H9 (cell line): ENCODE measurements around the gene PRR13. TPM values are rescaled to one million over a fixed set of nuclear protein-coding genes. Genes with fewer than 3 reads are reported as not detected.

Source experiments
- DNase-seq: peaks from one replicate; pipeline ENCODE4 v3.0.0-alpha.2; 2017
- H2AFZ ChIP-seq: one replicate; pipeline ENCODE4 v1.6.1; 2013; ENCODE audit warnings: mild to moderate bottlenecking, low read length, control low read depth, moderate library complexity
- H2AK5ac ChIP-seq: 2 replicates; pipeline ENCODE4 v1.6.1; 2013; ENCODE audit warnings: low read length, control low read depth, mixed read lengths; ENCODE audit not compliant: insufficient read length
- H2BK120ac ChIP-seq: one replicate; pipeline ENCODE4 v1.6.1; 2013; ENCODE audit warnings: low read depth, mild to moderate bottlenecking, low read length, control low read depth, inconsistent platforms; ENCODE audit not compliant: poor library complexity, severe bottlenecking
- H2BK12ac ChIP-seq: 2 replicates; pipeline ENCODE4 v1.6.1; 2013; ENCODE audit warnings: low read length, control low read depth, mixed read lengths, low read depth; ENCODE audit not compliant: insufficient read length
- H2BK15ac ChIP-seq: 2 replicates; pipeline ENCODE4 v1.6.1; 2013; ENCODE audit warnings: low read depth, low read length, control low read depth
- H2BK20ac ChIP-seq: one replicate; pipeline ENCODE4 v1.6.1; 2013; ENCODE audit warnings: low read depth, mild to moderate bottlenecking, low read length, control low read depth, inconsistent platforms; ENCODE audit not compliant: poor library complexity, severe bottlenecking
- H2BK5ac ChIP-seq: 2 replicates; pipeline ENCODE4 v1.6.1; 2013; ENCODE audit warnings: low read length, control low read depth, mixed read lengths; ENCODE audit not compliant: insufficient read length
- H3K14ac ChIP-seq: 2 replicates; pipeline ENCODE4 v1.6.1; 2013; ENCODE audit warnings: low read length, control low read depth; ENCODE audit not compliant: insufficient read depth
- H3K18ac ChIP-seq: 2 replicates; pipeline ENCODE4 v1.6.1; 2013; ENCODE audit warnings: low read depth, mild to moderate bottlenecking, mixed read lengths, low read length, control low read depth; ENCODE audit not compliant: insufficient read length
- H3K23ac ChIP-seq: 2 replicates; pipeline ENCODE4 v1.6.1; 2013; ENCODE audit warnings: low read length, control low read depth, mixed read lengths, low read depth; ENCODE audit not compliant: insufficient read length
- H3K23me2 ChIP-seq: 2 replicates; pipeline ENCODE4 v1.6.1; 2013; ENCODE audit warnings: low read depth, mild to moderate bottlenecking, mixed read lengths, low read length, control low read depth; ENCODE audit not compliant: insufficient read length, poor library complexity, severe bottlenecking
- H3K27ac ChIP-seq: 2 replicates; pipeline ENCODE4 v1.5.1; 2013; ENCODE audit warnings: low read length, control low read depth, mixed read lengths, low read depth; ENCODE audit not compliant: insufficient read length
- H3K27me3 ChIP-seq: 2 replicates; pipeline ENCODE4 v1.6.1; 2013; ENCODE audit warnings: low read length, control low read depth, inconsistent platforms; ENCODE audit not compliant: insufficient read depth
- H3K4ac ChIP-seq: 2 replicates; pipeline ENCODE4 v1.6.1; 2013; ENCODE audit warnings: low read depth, mild to moderate bottlenecking, control low read depth, inconsistent platforms, low read length, moderate library complexity
- H3K4me1 ChIP-seq: 2 replicates; pipeline ENCODE4 v1.6.1; 2013; ENCODE audit warnings: low read length, control low read depth, inconsistent platforms; ENCODE audit not compliant: insufficient read depth
- H3K4me2 ChIP-seq: 2 replicates; pipeline ENCODE4 v1.6.1; 2013; ENCODE audit warnings: low read length, control low read depth, mixed read lengths; ENCODE audit not compliant: insufficient read length, insufficient read depth
- H3K56ac ChIP-seq: 2 replicates; pipeline ENCODE4 v1.6.1; 2013; ENCODE audit warnings: low read depth, mild to moderate bottlenecking, mixed read lengths, low read length, control low read depth; ENCODE audit not compliant: insufficient read length
- H3K79me1 ChIP-seq: 2 replicates; pipeline ENCODE4 v1.6.1; 2013; ENCODE audit warnings: low read depth, mild to moderate bottlenecking, moderate library complexity, low read length, control low read depth, inconsistent platforms; ENCODE audit not compliant: insufficient read depth, poor library complexity, severe bottlenecking
- H3K79me2 ChIP-seq: 2 replicates; pipeline ENCODE4 v1.6.1; 2013; ENCODE audit warnings: low read length, control low read depth, inconsistent platforms; ENCODE audit not compliant: insufficient read depth
- H3K9ac ChIP-seq: 2 replicates; pipeline ENCODE4 v1.6.1; 2013; ENCODE audit warnings: low read length, control low read depth, mixed read lengths; ENCODE audit not compliant: insufficient read length; ENCODE audit errors: extremely low read depth
- H3K9me3 ChIP-seq: one replicate; pipeline ENCODE4 v1.6.1; 2013; ENCODE audit warnings: low read depth, low read length, inconsistent platforms; ENCODE audit not compliant: control insufficient read depth
- H3T11ph ChIP-seq: one replicate; pipeline ENCODE4 v1.6.1; 2013; ENCODE audit warnings: mild to moderate bottlenecking, low read length, control low read depth, inconsistent platforms
- H4K20me1 ChIP-seq: one replicate; pipeline ENCODE4 v1.6.1; 2013; ENCODE audit not compliant: control insufficient read depth, insufficient read length, insufficient read depth
- H4K5ac ChIP-seq: 2 replicates; pipeline ENCODE4 v1.6.1; 2013; ENCODE audit warnings: low read depth, mild to moderate bottlenecking, mixed read lengths, low read length, control low read depth; ENCODE audit not compliant: insufficient read length
- H4K8ac ChIP-seq: replicated peaks from 2 replicates; pipeline ENCODE4 v1.6.1; 2013; ENCODE audit warnings: low read length, control low read depth, mixed read lengths, low read depth; ENCODE audit not compliant: insufficient read length
- H4K91ac ChIP-seq: 2 replicates; pipeline ENCODE4 v1.6.1; 2013; ENCODE audit warnings: low read depth, mild to moderate bottlenecking, moderate library complexity, mixed read lengths, low read length, control low read depth; ENCODE audit not compliant: insufficient read length
- H3K27ac Mint-ChIP-seq, 3 experiments: 2 replicates in 2 of 3; 3 replicates in 1 of 3; pipeline ENCODE4 v1.8.0; 2020 to 2021; ENCODE audit warnings: mixed read lengths in 3 of 3, mild to moderate bottlenecking in 1 of 3, moderate library complexity in 1 of 3
- H3K27me3 Mint-ChIP-seq: 2 replicates; pipeline ENCODE4 v1.8.0; 2021; ENCODE audit warnings: low read depth, mild to moderate bottlenecking, moderate library complexity, mixed read lengths
- H3K36me3 Mint-ChIP-seq, 3 experiments: 2 replicates in 2 of 3; 3 replicates in 1 of 3; pipeline ENCODE4 v1.8.0; 2020 to 2021; ENCODE audit warnings: low read depth in 3 of 3, mixed read lengths in 3 of 3; ENCODE audit not compliant: insufficient read depth in 1 of 3
- H3K4me1 Mint-ChIP-seq, 2 experiments: 2 replicates each; pipeline ENCODE4 v1.8.0; 2020; ENCODE audit warnings: mixed read lengths in 2 of 2
- H3K4me3 Mint-ChIP-seq, 2 experiments: 2 replicates in 1 of 2; 3 replicates in 1 of 2; pipeline ENCODE4 v1.8.0; 2020 to 2021; ENCODE audit warnings: mild to moderate bottlenecking in 2 of 2, mixed read lengths in 2 of 2, moderate library complexity in 1 of 2
- H3K9me3 Mint-ChIP-seq, 2 experiments: 2 replicates in 1 of 2; 3 replicates in 1 of 2; pipeline ENCODE4 v1.8.0; 2020; ENCODE audit warnings: mild to moderate bottlenecking in 2 of 2, mixed read lengths in 2 of 2, moderate library complexity in 1 of 2
- WGBS: extraction: QIAGEN DNeasy Blood & Tissue Kit; methylation state at CpG from one replicate; pipeline ENCODE4 v1.1.7; 2013; ENCODE audit warnings: missing lambda C conversion rate, low lambda C conversion rate, mixed read lengths; ENCODE audit not compliant: insufficient read length; ENCODE audit errors: extremely low coverage; 5-methylcytosine and 5-hydroxymethylcytosine counted together
- total RNA-seq: library from RNA; stranded (reverse); gene quantifications from 2 replicates; pipeline ENCODE4 v1.2.1, GENCODE V29; 2021
- TF ChIP-seq, protein P1 (sequence below): fragments of 200-600 bp; sonication (generic); conservative IDR thresholded peaks from 3 replicates; pipeline ENCODE4 v1.8.0; 2021; ENCODE audit warnings: antibody characterized with exemption, mild to moderate bottlenecking

PRR13 gene
- total RNA-seq, 1 experiment from 2014 or later = 147 TPM

DNA sequence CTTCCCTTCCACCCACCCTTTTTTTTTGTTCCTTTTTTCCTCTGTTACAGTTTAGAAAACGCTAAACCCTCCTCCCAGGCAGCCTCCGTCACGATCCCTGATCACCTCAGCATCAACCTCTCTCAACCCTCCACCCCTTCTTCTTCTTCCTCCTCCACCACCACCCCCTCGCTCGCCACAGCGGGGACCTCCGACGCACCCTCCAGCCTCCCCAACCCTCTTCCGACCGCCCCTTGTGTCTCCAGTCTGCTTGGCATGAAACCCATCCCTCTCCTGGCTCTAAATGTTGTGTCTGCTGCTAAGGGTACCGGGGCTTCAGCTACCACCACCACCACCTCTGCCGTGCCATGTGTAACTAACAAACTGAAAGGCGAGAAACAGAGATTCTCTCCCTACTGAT lies 33.3 kb downstream of the PRR13 start:
- Histone ChIP-seq H3K4ac (no peak overlapping the region), H3K9ac (no peak overlapping the region), H3K79me1 (peaks cover 8% of the 10 kb centered on the region), H3K9me3 (no peaks in the 10 kb centered on the region), H2BK12ac (no peak overlapping the region), H4K20me1 (no peaks in the 10 kb centered on the region), H2AFZ (no peak overlapping the region), H4K8ac (no peak overlapping the region), H3K23ac (no peak overlapping the region), H2BK5ac (no peak overlapping the region), H3K14ac (no peak overlapping the region; the same call in 1 of the 2 replicates), H3K79me2 (no peaks in the 10 kb centered on the region), H3K23me2 (no peaks in the 10 kb centered on the region), H4K5ac (no peak overlapping the region), H2BK120ac (no peak overlapping the region), H3K18ac (no peak overlapping the region), H2BK20ac (no peak overlapping the region), H3K4me2 (no peak overlapping the region), H3K56ac (no peak overlapping the region), H2AK5ac (no peak overlapping the region), H3K4me1 (no peaks in the 10 kb centered on the region), H2BK15ac (no peak overlapping the region), H3K27ac (peak overlapping the region; percentile 33), H3T11ph (no peak overlapping the region), H4K91ac (no peak overlapping the region), H3K27me3 (no peaks in the 10 kb centered on the region)
- Mint-ChIP-seq H3K9me3 (no peaks in the 10 kb centered on the region; a peak in 1 of 5 replicates), H3K4me1 (peaks cover 40 to 56% of the 10 kb centered on the region in 2 experiments), H3K36me3 (peaks cover 67 to 98% (median 90%) of the 10 kb centered on the region in 3 experiments), H3K4me3 (0 out of 5 replicates have a peak overlapping the region, but pooled peaks of 1 of the 2 experiments have one; percentile 33), H3K27me3 (no peaks in the 10 kb centered on the region; the same call in 1 of the 2 replicates), H3K27ac (peak overlapping the region; percentile 85 to 90 (median 87))
- WGBS = no CpG with 5 or more reads among the region's 13 CpGs
- no peak for DNase-seq
- TF ChIP-seq, protein P1, sequence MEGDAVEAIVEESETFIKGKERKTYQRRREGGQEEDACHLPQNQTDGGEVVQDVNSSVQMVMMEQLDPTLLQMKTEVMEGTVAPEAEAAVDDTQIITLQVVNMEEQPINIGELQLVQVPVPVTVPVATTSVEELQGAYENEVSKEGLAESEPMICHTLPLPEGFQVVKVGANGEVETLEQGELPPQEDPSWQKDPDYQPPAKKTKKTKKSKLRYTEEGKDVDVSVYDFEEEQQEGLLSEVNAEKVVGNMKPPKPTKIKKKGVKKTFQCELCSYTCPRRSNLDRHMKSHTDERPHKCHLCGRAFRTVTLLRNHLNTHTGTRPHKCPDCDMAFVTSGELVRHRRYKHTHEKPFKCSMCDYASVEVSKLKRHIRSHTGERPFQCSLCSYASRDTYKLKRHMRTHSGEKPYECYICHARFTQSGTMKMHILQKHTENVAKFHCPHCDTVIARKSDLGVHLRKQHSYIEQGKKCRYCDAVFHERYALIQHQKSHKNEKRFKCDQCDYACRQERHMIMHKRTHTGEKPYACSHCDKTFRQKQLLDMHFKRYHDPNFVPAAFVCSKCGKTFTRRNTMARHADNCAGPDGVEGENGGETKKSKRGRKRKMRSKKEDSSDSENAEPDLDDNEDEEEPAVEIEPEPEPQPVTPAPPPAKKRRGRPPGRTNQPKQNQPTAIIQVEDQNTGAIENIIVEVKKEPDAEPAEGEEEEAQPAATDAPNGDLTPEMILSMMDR = no peak
